Measurements from ENCODE around the gene METTL13. TPM values are rescaled to one million over a fixed set of nuclear protein-coding genes. Genes with fewer than 3 reads are reported as not detected.

METTL13 gene
- total RNA-seq, 1 donor from 2014 or later = 6.9 TPM

- Histone ChIP-seq H3K27ac (no peak overlapping the region), H3K4me1 (peaks cover 4 to 13% of the 10 kb centered on the region in 2 donors), H3K4me3 (no peak overlapping the region), H3K27me3 (no peaks in the 10 kb centered on the region), H3K36me3 (no peaks in the 10 kb centered on the region), H3K9me3 (no peaks in the 10 kb centered on the region)
- DNase-seq (ENCODE audit: low spot score in 2 of 2) = no peak
- TF ChIP-seq CTCF (IDR thresholded peaks at IDR 0.05) = no peak
- intact Hi-C loops (cut with DNase I) = no loop called here
Observed at GRCh38 chr1:171748651-171749050, 32.8 kb upstream of the METTL13 start.

DNA sequence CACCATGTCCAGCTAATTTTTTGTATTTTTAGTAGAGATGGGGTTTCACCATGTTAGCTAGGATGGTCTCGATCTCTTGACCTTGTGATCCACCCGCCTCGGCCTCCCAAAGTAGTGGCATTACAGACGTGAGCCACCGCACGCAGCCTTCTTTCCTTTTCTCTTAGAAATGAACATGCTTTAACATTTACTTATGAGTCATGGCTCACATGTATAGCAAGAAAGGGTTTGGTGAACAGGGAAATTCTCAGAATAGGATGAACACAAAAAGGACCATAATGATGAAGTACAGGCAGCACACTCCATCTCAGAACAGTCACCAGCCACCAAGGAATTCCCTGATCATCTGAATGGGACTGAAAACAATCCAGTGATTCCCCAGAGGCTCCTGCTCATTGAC, 30.2 kb upstream of the METTL13 start:
- Histone ChIP-seq H3K4me1 (peaks cover 0 to 13% of the 10 kb centered on the region in 2 donors), H3K4me3 (no peak overlapping the region)

GRCh38 chr1:171753182-171753581, 28.3 kb upstream of the METTL13 start:
- no peak for DNase-seq (ENCODE audit: low spot score in 2 of 2)
- peaks cover 0 to 13% of the 10 kb centered on the region in 2 donors for H3K4me1 ChIP-seq
- no peaks in the 10 kb centered on the region for H3K36me3 ChIP-seq
- no peak overlapping the region for H3K27ac ChIP-seq
- TF ChIP-seq CTCF (IDR thresholded peaks at IDR 0.05) = no peak
- no peak overlapping the region for H3K4me3 ChIP-seq
- no peaks in the 10 kb centered on the region for H3K9me3 ChIP-seq
- intact Hi-C loops (cut with DNase I) = no loop called here
- H3K27me3 ChIP-seq = no peaks in the 10 kb centered on the region

More for the DNA sequence above, 30.2 kb upstream of the METTL13 start:
- Histone ChIP-seq H3K27ac (peak overlapping the region in 1 of 2 donors; percentile 6), H3K27me3 (no peaks in the 10 kb centered on the region), H3K36me3 (no peaks in the 10 kb centered on the region), H3K9me3 (no peaks in the 10 kb centered on the region)
- no peak for DNase-seq (ENCODE audit: low spot score in 2 of 2)
- no peak for TF ChIP-seq CTCF (IDR thresholded peaks at IDR 0.05)
- intact Hi-C loops (cut with DNase I) = no loop called here

- Histone ChIP-seq H3K36me3 (no peaks in the 10 kb centered on the region), H3K4me3 (no peak overlapping the region), H3K4me1 (peaks cover 0 to 13% of the 10 kb centered on the region in 2 donors), H3K9me3 (no peaks in the 10 kb centered on the region), H3K27me3 (no peaks in the 10 kb centered on the region), H3K27ac (peak overlapping the region; percentile 58 to 76)
- no peak for TF ChIP-seq CTCF (IDR thresholded peaks at IDR 0.05)
- intact Hi-C loops (cut with DNase I) = no loop called here
- DNase-seq (ENCODE audit: low spot score in 2 of 2) = no peak
Observed at GRCh38 chr1:171753685-171754352, 27.6 kb upstream of the METTL13 start.

GRCh38 chr1:171754353-171754705, 27.1 kb upstream of the METTL13 start:
- TF ChIP-seq CTCF (IDR thresholded peaks at IDR 0.05) = no peak
- intact Hi-C loops (cut with DNase I) = no loop called here
- Histone ChIP-seq H3K27ac (peak overlapping the region; percentile 58 to 76), H3K27me3 (no peaks in the 10 kb centered on the region), H3K36me3 (no peaks in the 10 kb centered on the region), H3K9me3 (no peaks in the 10 kb centered on the region), H3K4me1 (peaks cover 0 to 13% of the 10 kb centered on the region in 2 donors), H3K4me3 (no peak overlapping the region)
- no peak for DNase-seq (ENCODE audit: low spot score in 2 of 2)

Data from ascending aorta (tissue), 2 donors.